ACHN (cell line): ENCODE data around the gene VPS39.

ENCODE experiments used
- DNase-seq: peaks from one replicate; pipeline ENCODE4 v3.0.0-alpha.2; 2015
- in situ Hi-C: cut with HindIII; loops from 2 replicates; pipeline ENCODE4 v1.10.0; 2017; ENCODE audit warnings: low sequenced_read_pairs, low pct_ligation_motif_present, low pct_unique_long_range_greater_than_20kb

The VPS39 gene

DNA sequence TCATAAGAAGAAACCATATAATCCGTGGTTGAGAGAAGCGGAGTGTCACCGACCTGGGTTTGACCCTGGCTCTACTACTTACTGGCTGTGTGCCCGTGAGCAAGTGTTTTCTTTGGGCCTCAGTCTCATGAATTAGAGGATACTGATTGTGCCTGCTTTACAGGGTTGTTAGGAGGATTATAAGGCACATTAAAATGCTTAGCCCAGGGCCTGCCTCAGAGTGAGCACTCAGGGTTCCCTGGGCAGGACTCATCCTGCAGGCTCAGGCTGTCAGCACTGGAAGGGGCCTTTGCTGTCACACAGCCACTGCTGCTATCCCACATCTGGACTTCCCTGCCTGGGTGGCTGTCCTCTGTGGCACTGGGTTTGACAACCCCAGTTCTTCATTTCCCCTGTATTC lies 56.4 kb downstream of the VPS39 start:
- in situ Hi-C loops = no loop called here
- DNase-seq = no peak

DNA sequence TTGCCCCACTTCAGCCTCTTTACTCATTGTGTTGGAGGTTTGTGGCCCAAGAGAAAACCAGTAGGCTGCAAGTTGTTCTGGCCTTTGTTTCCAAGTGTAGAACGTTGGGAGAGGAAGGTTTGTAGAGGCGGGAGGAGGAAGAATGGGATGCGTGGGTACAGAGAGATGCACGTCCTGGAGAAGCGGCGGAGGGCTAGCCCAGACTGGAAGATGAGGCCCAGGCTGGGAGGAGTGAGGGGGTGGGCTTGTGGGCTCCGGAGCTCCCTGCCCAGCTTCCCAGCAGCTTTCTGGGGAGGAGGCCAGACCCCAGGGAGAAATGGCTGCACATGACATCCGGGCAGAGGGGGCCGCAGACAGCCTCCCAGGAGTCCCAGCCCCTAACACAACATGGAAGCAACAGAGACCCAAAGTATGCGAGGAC lies 57.0 kb downstream of the VPS39 start:
- no peak for DNase-seq
- in situ Hi-C loops = no loop called here

DNA sequence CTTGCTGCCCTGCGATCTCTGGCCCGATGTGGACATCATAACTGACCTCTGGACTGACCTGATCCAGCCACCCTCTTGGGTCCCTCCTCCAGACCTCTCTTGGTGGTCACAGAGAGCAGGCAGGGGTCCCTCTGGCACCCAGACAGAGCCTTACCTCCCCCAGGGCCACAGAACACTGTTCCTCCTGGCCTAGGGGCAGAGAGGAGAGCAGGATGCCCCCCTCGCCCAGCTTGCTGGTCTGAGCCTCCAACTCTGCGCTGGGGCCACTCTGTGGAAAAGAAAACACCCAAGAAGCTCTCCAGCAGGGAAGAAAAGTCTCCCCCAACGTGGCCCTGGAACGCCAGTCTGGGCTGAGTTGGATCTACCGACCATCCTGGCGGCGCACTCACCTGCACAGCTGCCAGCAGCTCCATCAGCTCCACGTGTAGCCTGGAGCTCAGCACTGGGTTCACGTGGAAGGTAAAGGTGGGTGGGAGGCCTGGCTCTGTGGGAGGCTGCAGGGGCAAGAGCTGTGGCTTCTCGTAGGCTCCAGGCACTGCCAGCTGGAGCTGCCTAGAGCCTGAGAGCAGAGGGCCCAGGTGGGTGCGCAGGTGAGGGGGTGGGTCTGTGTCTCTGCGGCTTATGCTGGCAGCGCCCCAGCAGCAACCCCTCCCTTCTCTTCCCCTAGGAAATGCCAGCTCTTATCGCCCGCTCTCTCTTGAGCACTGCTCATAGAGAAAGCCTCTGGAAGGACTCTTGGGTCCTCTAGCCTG lies 57.7 kb downstream of the VPS39 start:
- no peak for DNase-seq
- in situ Hi-C loops = no loop called here

DNA sequence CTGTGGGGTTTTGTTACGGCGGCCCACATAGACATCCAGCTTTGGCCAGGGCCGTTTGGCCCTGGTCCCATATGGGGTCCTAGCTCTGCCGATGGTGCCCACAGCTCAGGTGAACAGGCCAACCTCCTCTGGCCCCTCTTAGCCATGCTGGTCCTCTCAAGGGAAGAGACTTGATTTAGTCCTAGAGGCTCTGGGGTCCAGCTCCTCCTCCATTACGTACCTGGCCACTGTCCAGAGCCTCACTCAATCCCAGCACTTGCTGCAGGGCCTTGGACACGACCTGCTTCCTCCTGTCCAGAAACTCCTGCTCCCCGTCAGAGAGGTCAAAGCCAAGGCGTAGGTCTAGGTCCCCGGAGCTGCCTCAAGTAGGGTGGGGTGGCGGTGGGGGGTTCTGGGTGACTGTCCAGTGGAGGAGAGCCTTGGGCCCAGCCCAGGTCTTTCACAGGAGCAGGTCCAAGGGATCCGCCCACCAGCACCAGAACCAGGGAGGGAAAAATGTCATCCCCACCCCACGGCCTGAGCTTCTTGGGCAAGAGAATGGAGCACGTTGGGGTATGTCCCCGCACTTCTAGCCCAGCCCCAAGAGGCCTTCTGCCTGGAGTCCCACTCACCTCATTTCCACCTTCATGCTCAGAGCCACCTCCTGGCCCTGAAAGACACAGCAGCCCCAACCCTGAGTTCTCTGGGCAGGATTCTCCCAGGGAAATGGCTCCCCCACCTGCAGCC lies 58.4 kb downstream of the VPS39 start:
- no peak for DNase-seq
- in situ Hi-C loops = no loop called here

DNA sequence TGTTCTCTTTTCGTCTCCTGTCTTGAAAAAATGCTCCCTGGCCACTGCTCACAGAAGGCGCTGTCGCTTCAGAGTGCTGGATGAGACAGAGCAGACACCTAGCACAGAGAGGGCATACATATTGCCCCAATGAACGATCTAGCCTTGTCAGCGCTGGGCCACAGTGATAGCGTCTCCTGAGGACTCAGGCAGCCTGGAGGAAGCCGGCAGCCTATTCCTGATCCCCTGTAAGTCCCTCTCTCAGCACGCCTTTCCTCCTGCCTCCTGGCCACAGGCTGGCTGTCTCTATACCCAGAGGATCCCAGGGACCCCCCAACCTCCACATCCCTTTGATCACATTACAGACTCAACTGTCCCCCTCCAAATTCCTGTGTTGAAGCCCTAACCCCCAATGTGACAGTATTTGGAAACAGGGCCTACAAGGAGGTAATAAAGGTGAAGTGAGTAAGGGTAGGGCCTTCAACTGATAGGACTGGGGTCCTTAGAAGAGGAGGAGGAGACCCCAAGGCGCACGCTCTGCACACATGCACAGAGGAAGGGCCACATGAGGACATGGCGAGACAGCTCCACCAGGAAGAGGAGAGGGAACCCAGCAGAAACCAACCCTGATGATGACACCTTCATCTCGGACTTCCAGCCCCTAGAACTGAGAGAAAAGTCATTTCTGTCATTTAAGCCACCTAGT lies 59.2 kb downstream of the VPS39 start:
- in situ Hi-C loops = no loop called here
- DNase-seq = no peak

DNA sequence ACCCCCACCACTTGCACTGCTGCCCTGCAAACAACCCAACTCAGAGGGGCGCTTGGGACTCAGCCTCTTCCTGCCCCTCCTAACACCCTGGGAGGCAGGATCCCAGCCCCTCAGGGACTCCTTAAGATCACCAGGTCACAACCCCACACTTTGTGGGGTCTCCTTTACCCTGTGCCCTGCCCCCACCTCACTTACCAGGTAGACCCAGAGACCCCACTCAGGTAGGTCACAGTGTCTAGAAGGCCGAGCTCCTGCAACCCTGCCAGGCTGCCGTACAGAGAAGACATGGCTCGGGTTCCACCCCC lies 60.7 kb downstream of the VPS39 start:
- no peak for DNase-seq
- in situ Hi-C loops = no loop called here

DNA sequence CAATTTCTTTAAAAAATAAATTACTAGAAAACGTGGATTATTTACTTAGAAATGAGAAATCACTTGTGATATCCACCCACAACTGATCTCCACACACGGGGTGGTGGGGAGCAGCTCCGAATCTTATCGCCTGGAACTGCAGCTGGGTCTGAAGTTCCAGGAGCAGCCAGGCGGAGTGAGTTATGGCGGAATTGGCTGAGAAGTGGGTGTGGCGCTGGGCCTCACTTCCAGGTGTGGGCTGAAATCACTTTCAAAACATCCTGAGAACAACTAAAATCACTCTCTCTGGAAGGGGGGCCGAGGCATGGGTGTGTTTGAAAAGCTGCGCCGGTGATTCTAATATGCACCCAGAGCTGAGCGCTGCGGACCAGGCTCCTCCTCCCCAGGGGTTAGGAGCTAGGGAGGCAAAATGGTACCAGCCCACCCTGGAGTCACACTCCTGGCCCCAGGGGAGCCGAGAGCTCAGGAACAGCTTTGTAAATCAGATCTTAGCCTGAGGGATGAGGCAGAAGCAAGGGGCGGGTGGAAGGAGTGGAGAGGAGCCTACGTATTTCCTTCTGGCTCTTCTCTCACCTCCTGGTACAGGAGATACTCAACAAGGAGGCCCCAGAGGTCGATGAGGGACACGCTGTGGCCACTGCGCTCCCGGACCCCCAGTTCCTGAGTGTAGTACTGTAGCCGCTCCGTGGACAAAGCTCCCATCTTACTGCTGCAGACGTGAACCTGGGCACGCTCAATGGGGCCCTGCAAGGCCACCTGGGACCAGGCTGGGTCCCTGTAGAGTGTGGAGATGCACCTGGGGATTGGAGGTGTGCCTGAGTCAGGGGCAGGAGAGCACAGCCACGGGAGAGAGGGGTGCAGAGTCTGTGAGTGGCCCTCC lies 61.3 kb downstream of the VPS39 start:
- no peak for DNase-seq
- in situ Hi-C loops = no loop called here

DNA sequence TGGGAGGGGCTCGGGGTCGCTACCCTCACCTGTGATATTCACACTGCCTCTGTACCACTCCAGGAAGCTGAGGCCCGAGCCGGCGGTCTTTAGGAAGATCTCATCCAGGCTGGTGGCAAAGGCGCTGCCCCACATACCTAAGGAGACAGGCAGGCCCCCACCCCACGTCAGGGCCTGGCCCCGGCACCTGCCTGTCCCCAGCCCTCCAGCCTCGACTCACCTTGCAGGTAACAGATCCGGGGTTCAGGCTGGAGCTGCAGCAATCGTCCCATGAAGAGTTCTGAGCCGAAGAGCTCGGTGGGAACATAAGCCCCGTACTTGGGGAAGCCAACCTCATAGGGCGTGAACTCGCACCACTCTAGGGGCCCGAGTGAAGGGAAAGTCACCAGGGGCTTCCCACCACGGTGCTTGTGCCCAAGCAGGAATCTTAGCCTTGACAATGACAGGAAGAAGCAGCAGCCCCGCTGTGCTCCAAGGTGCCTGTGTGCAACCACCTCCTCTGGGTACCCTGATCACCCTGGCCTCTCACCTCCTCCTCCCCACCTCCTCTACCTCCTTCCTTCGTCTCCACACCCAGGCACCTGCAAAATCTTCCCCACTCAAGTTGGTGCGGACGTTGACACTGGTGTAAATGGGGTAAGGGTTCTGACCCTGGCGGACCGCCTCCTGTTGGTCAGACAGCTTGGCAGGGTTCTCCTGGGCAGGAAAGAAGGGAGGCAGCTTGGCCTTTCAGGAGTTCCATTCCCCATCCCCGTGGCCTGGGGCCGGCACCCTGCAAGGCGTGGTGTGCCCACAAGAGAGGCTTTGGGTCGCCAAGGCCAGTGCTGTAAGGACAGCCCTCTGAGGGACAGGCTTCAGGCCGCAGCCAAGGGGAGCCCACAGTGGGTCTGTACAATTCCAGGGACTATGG lies 62.3 kb downstream of the VPS39 start:
- in situ Hi-C loops = no loop called here
- no peak for DNase-seq

DNA sequence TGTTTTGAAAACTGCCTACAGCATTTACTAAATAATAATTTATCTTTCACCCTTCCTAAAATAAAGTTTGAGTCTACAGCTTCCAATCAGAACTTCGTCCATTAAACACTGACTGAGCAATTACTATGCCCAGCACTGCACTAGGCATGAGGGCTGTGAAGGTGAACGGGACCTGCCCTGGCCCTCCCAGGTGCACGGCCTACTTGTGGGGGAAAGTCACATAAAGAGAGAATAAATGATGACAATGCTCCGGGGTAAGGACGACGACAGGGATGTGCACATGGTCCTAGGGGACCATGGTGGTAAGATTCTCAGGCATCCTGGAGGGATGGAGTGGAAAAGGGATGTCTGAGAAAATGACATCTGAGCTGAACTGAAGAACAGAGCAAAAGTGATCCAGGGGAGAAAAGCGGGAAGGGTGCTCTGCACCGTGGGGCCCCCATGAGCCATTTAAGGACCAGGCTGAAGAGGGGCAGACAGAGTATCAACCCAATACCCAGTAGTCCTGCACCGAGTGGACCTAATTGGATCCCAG lies 63.2 kb downstream of the VPS39 start:
- in situ Hi-C loops = no loop called here
- DNase-seq = no peak

DNA sequence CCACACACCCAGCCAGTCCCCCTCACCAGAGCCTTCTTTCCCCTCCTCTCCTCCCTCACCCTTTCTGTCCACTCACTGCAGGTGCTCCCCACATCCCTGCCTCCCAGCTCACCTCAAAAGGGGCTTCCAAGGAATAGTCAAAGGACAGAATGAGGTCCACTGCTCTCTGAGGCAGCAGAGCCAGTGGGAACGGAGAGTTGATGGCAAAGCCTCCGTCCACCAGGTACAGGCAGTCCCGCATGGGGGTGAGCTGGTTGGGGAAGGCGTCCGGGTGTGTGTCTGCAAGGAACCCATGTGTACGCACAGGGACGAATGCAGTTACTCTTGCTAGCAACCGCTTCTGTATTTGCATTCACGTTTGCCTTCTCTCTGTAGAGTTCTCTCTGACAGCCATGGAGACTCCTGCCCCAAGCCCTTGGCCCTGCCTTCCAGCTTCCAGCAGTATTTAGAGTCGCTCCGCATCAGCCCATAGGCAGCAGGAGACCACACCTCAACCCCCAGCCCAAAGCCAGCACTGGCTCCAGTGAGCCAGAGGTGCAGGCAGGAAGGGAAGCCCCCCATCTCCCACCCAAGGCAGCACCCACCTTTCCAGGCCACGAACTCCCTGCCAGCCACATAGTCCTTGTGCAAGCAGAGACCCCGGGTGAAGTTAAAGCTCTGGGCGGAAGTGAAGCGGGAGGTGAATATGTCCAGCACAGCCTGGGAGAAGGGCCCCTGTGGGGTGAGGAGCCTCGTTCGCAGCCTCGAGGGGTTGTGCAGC lies 64.1 kb downstream of the VPS39 start:
- DNase-seq = no peak
- in situ Hi-C loops = no loop called here

DNA sequence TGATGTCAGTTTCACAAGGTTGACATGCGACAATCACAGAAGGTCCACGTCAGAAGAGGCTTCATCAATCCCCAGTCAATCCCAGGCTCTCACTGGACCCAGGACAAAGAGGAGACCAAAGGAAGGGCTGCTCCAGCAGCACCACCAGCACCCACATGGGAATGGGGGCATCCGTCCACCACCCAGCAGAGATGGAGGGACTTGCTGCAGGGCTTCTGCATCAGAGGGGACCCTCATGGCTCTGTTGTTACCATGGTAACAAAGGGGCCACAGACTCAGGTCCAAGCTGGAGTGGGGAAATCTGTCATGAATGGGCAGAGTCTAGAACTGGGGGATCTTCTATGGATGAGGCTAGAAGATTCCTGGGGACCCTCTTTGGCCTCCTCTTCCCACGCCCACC lies 64.7 kb downstream of the VPS39 start:
- in situ Hi-C loops = no loop called here
- DNase-seq = no peak

DNA sequence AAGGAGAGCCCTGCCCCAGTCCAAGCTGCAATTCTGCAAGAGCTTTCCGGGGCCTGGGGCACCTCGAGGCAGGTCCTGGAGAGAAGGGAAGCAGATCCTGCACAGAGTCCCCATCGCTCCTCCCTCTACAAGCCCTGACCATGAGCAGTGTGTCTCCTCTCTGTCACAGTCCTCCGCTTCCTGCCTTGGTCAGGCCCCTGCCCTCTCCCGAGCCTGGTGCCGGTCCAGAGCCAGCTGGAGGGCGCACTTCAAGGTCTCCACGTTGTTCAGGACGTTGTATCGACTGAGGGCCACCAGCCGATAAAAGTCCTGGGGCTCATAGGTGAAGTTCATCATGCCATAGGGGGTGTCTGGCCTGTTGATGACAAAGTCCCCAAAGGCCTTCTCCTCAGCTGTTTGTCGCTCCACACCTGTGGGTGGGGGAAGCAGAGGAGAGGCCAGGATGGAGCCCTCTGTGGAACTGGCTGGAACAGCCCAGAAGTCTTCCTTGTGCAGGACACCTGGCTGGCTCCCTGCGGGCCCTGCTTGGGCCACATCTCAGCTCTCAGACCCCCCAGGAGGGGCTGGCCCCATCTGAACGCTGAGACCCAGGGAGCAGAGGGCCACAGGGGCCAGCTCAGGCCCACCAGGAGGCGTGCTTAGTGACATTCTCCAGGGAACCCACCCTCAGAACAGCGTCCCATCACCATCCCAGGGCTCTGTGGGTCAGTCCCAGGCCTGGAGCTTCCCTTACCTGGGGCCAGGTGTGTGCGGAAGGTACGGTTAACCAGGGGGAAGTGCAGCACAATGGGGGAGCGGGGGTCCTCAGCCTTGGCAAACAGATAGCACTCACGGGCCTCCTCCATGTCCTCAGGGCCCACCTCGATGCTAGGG lies 66.1 kb downstream of the VPS39 start:
- in situ Hi-C loops = no loop called here
- DNase-seq = no peak

DNA sequence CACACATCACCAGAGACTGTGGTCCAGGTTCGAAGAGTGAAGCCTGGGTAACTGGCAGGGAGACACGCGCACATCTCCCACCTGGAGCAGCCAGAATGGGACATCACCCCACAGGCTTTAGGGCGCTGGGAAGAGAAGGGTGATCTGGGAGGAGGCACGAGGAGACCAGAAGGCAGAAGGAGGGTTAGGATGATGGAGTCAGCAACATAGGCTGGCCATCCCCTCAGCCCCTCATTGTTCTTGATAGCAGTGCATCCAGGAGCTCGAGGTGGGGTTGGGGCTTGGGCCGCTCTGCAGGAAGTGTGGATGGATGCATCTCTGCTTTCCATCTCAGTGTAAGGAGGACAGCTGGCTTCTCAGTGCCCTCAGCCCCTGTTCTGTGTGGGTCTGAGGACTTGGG lies 66.9 kb downstream of the VPS39 start:
- in situ Hi-C loops = no loop called here
- no peak for DNase-seq

DNA sequence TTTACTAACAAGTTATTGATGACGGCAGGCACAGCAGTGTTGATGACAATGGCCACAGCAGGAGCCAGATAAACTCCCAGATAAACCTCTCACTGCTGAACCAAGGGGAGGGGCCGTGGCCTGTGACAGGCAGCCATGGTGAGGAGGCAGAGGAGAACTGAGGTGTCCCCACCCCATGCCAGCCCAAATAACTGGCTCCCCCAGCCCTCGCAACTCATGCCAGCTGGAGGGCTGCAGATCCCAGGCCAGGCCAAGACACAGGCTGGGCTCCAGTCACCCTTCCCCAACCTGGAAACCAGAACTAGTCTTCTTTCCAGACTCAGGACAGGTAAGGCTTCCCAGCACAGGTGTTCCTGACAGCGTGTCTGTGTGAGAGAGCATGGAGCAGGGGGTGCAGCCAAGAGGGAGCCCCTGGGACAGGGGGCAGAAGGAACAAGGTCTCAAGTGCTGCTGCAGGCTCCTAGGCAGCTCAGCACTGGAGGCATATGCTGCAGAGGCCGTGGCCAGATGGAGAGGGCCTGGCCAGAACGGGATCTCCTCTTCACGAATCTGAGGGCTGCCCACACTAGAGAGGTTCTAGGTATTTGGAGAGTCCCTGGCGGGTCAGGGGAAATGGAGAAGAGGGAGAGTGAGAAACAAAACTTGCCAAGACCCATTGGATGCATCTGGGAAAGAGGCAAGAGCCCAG lies 67.6 kb downstream of the VPS39 start:
- no peak for DNase-seq
- in situ Hi-C loops = no loop called here

DNA sequence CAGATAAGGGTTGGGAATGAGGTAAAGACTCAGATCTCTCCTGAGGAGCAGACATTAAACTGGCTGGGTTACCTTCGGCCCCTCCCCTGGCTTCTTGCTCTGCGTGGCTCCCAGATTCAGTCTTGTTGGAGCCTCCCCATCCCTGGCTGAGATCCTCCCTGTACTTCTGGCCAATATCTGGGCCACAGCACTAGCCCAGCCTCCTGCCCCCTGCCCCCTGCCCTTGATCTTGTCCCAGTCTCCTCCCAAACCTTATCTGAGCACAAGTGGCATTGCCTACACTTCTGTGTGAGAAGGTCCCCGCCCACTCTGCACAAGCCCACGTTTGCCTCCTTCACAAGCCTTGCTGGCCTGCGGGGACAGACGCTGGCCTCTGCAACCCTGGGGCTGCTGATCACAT lies 68.5 kb downstream of the VPS39 start:
- in situ Hi-C loops = no loop called here
- no peak for DNase-seq

DNA sequence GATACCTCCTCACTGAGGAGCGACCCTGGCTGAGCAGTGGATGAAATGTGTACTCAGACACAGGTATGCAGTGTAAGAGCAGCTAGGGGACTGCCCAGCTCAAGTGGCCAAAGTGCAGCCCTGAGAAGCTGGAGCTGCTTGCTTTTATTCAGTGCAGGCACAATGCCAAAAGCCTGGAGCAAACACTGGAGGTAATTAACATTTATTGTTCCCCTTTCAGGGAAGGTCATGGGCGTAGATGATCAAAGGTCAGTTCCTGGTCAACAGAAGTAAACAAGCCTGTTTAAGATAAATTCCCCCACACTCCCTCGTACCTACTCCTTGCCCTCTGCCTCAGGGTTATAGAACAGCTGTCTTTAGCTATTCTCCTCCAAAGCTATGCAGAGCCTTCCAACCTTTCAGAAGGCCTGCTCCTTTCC lies 69.1 kb downstream of the VPS39 start:
- in situ Hi-C loops = no loop called here

More for the DNA sequence above, 69.1 kb downstream of the VPS39 start:
- no peak for DNase-seq
